Cortex of kidney (tissue), 1 donor: ENCODE results near the gene POMT2.
"Not testable (repeated sequence)": the region's sequence is repeated elsewhere in the genome, so short reads cannot be mapped to it uniquely, and the experiment has no call there.

Experiments
- DNase-seq: peaks from one replicate; lab custom pipeline; 2025; lab: John Stamatoyannopoulos, UW

The POMT2 gene

DNA sequence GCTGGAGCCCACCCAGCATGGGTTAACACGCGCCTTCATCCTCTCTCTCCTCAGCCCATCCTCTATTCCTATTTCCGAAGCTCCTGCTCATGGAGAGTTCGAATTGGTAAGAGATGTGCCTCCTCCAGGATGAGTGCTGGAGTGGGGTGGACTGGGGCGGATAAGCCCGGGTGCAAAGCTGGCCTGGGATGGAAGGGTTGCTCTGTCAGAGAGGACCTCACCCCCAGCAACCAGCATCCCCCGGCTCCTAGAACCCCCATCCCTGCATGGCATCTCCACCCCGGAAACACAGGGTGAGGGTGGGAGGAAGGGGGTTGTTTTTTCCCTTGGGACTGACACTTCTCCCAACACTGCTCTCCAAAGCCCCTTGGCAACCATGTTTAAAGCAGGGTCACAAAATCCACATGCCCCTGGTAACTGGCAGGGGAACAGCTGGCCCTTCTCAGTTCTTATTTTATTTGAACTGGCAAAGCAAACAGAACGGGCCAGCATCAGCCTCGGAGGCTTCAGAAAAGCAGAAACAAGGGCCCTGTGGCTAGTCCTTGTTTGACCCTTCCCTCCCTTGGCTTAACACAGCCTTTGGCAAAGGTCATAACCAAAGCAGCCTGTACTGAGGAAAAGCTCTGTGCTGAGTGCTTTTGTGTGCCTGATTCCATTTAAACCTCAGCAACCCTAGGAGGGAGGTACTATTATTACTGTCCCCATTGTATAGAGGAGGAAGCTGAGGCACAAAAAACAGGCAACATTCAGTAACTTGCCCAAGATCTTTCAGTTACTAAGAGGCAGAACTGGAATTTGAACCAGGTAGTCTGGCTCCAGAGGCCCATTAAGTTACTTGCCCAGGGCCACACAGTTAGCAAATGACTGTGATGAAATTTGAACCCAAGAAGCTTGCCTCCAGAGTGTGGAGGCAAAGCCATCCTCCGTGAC lies 4.4 kb upstream of the POMT2 start:
- DNase-seq, result no peak

DNA sequence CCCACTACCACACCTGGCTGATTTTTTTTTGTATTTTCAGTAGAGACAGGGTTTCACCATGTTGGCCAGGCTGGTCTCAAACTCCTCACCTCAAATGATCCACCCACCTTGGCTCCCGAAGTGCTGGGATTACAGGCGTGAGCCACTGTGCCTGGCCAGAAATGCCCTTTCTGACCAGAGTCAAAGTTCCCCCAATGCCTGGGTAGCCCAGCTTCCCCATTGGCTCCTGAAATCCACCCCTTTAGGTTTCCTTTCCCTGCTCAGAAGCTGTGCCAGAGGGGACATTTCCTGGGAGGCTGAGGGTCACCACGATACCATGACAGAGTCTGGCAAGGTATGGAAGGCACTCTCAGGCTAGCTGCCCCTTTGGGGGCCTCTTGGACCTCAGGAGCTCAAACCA lies 3.6 kb upstream of the POMT2 start:
- DNase-seq, result no peak

GRCh38 chr14:77323571-77323970 lies 2.9 kb upstream of the POMT2 start:
- no peak for DNase-seq

DNA sequence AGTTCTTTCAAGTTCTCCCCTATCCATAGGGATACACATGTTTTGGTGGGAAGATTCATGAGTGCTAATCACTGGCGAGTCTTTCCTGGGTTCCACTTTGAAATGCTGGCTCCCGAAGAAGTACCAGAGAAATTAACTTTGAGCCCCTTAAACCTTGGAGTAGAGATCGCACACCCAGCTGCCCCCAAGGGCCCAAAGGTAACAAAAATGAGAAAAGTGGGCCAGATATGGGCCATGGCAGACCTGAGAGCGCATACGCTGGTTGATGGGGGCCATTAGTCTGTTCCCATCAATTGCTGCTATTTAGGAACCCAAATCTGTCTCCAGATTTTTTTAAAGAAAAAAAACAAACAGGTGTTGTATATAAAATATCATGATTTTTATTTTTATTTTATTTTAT lies 2.3 kb upstream of the POMT2 start:
- no peak for DNase-seq

- no peak for DNase-seq
Observed at GRCh38 chr14:77322250-77322902, 1.7 kb upstream of the POMT2 start.

- DNase-seq, result no peak
Observed at GRCh38 chr14:77319422-77319821, 1.3 kb downstream of the POMT2 start.

DNA sequence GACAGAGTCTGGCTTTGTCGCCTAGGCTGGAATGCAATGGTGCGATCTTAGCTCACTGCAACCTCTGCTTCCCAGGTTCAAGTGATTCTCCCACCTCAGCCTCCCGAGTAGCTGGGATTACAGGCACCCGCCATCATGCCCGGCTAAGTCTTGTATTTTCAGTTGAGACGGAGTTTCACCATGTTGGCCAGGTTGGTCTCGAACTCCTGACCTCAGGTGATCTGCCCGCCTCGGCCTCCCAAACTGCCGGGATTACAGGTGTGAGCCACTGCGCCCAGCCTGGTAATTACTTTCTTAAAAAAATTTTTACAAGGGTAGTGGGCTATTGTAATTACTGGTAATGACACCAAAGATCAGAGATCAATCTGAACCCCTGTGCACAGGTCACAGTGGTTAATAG lies 1.9 kb downstream of the POMT2 start:
- DNase-seq, result not testable (repeated sequence)

DNA sequence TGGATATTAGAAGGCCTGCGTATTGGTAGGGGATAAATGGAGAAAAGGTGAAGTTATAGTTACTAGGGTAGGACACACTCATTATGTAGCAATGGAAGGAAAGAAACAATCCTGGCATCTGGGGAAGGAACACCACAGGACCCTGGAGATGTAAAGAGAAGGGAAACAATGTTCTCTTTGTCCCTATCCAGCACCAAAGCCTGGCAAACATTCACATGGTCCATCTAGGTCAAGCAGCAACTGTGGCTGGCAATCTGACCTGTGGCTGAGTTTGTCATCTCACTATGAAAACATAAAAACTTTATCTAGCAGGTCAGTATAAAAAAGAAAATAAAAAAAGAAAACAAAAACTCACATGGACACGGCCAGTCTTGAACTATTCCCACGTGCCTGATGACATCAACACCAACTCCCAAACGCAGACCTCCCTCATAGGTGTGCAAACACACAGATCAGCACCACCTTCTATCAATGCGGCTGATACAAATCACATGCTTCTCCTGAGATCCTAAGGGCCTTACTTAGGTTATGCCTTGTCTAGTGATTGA lies 2.6 kb downstream of the POMT2 start:
- no peak for DNase-seq

DNA sequence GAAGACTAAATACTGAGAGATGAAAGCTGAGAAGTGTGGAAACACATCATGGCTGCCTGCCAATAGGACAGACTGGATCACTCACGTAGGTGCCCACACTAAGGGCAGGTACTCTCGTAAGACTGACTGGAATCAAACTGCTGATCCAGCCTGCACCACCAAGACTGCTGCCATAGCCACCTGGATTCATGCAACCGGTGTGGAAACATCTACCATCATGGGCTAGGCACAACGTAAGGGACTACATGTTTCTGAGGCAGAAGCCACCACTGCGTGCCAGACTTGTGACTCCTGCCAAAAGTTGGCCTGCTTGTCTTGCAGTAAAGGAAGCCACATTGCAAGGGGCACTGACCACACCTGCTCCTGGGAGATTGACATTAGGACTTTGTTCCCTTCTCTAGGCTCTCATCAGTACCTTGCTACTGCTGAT lies 3.8 kb downstream of the POMT2 start:
- DNase-seq, result no peak

- no peak for DNase-seq
Observed at GRCh38 chr14:77316195-77316505, 4.5 kb downstream of the POMT2 start.

DNA sequence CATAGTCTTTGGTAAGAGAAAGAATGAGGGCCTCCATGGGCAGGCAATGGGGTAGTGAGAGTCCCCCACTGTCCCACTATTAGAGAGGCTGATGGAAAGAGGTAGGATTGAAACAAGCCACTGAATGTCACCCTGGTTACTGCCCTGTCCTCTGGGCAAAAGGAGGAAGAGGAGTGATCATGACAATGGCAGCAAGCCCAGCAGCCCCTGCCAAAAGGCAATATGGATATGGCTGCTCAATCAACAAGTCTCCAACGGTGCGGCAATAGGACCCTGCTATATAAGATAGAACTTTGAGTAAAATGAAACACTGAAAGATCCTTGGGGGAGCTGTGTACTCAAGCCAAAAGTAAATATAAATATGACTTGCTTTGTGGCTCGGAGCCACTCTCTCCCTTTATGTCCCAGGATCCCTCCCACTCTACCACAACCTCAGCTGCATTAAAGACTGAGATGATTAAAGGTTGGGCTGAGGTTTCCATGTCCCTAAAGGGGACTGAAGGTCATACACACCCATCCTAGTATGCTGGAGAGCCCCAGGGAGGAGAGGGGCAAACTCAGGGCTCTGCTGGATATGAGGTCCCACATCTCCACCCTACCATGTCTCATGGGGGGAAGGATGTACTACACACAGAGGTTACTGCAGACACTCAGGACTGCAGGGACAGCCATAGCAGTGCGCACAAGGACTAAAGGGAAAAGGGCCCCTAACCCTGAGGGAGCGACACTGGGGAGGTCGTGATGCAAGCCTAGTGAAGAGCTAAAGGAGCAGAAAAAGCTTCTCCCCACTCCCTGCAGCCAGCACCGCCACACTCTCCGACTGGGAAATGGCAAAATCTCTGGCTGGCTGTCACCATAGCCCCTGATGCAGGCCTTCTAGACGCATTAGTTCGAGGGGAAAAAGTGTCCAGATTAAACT lies 5.9 kb downstream of the POMT2 start:
- no peak for DNase-seq

GRCh38 chr14:77314043-77314442 lies 6.6 kb downstream of the POMT2 start:
- no peak for DNase-seq

GRCh38 chr14:77313371-77313770 lies 7.3 kb downstream of the POMT2 start:
- DNase-seq, result no peak

DNA sequence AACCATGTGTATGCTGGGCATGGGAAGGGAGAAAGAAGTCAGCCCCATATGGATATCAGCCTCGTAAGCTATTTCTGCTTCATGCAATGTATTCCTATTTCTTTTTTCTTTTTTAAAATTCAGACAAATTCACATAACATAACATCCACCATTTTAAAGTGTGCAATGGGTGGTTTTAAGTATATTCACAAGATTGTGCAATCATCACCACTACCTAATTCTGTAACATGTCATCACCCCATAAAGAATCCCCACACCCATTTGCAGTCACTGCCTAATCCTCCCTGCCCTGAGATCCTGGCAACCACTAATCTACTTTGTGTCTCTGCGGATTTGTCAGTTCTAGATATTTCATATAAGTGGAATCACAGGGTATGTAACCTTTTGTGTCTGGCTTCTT lies 9.5 kb downstream of the POMT2 start:
- no peak for DNase-seq

GRCh38 chr14:77310026-77310425 lies 10.7 kb downstream of the POMT2 start:
- DNase-seq, result no peak

GRCh38 chr14:77309131-77309530 lies 11.6 kb downstream of the POMT2 start:
- DNase-seq, result no peak

GRCh38 chr14:77306851-77307496 lies 13.7 kb downstream of the POMT2 start:
- no peak for DNase-seq

DNA sequence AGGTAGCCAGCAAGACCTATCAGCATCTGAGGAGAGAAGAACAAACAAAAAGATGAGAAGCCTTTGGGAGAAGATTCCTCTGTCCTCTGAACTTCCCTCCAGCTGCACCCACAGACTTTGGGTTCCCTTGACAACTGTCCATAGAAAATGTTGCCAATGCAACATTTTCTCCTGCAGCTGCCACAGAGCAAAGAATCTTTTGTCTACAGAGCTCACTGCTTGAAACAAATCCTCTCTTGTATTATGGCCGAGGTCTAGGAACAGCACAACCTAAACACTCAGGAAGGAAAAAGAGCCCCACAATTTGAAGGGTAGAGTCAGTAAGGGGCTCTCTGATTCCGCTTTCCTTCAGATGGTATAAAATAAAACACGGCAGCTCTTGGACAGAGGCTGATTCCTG lies 14.3 kb downstream of the POMT2 start:
- no peak for DNase-seq

- no peak for DNase-seq
Observed at GRCh38 chr14:77305696-77306095, 15.0 kb downstream of the POMT2 start.

GRCh38 chr14:77303417-77304156 lies 17.1 kb downstream of the POMT2 start:
- no peak for DNase-seq

DNA sequence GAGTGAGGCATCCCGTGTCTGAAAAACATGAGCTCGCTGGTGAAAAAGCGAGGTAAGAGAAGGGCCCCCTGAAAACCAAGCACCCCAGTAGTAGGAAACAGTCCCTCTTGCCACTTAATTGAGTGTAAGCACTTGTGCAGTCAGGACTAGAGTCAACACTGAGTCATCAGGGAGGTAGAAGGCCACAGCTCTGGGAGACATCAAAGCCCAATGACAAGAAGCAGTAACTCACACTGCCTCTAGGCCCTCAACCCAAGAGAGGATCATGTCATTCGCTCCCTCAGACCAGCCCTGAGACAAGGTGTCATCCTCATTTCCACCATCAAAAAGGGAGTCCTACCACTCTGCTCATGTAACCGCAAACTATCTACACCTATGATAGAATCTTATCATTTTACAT lies 17.8 kb downstream of the POMT2 start:
- no peak for DNase-seq
